ENCODE data around the gene TRAPPC2B. TPM values are rescaled to one million over a fixed set of nuclear protein-coding genes. Genes with fewer than 3 reads are reported as not detected.

Gene TRAPPC2B
- polyA plus RNA-seq, 3 donors: 16.4 to 18.2 (median 18.2) TPM

- no peak for DNase-seq (ENCODE audit: extremely low read depth in 1 of 11, low read depth in 9 of 11, low spot score in 4 of 11)
Observed at GRCh38 chr19:57403737-57404563, 40.6 kb downstream of the TRAPPC2B start.

- peak in 6 of 11 donors; percentile 28 to 56 (median 52) for DNase-seq (ENCODE audit: extremely low read depth in 1 of 11, low read depth in 9 of 11, low spot score in 4 of 11)
Observed at GRCh38 chr19:57406516-57407123, 43.3 kb downstream of the TRAPPC2B start.

- DNase-seq (ENCODE audit: extremely low read depth in 1 of 11, low read depth in 9 of 11, low spot score in 4 of 11): peak; percentile 79 to 95 (median 90)
Observed at GRCh38 chr19:57410877-57411671, 47.7 kb downstream of the TRAPPC2B start, which contains the start of gene ZNF17. Gene ZNF17 (plus strand): TSS chr19:57411161. CDS start chr19:57413616, 2,455 bp downstream.

Other genes with a start within 250 kb of the TRAPPC2B start
- not detected for gene USP29, start 243.6 kb upstream of the TRAPPC2B start, polyA plus RNA-seq (ENCODE audit: insufficient read length in 3 of 3)
- not detected for gene ZIM3, start 218.3 kb upstream of the TRAPPC2B start, polyA plus RNA-seq (ENCODE audit: insufficient read length in 3 of 3)
- not detected for gene DUXA, start 196.1 kb upstream of the TRAPPC2B start, polyA plus RNA-seq (ENCODE audit: insufficient read length in 3 of 3)
- gene ZNF264, start 172.1 kb upstream of the TRAPPC2B start, polyA plus RNA-seq (ENCODE audit: insufficient read length in 3 of 3): 10 to 100 TPM; 19.5 to 24.6 (median 20.3) TPM
- 1 to 10 TPM; 2.2 to 3.2 (median 2.7) TPM for gene AURKC, start 132.5 kb upstream of the TRAPPC2B start, polyA plus RNA-seq (ENCODE audit: insufficient read length in 3 of 3)
- gene ZNF805, start 122.9 kb upstream of the TRAPPC2B start, polyA plus RNA-seq (ENCODE audit: insufficient read length in 3 of 3): 1 to 10 TPM; 6.2 to 6.6 (median 6.2) TPM
- 1 to 10 TPM; 2.5 to 4.2 (median 2.5) TPM for gene ZNF460, start 83.1 kb upstream of the TRAPPC2B start, polyA plus RNA-seq (ENCODE audit: insufficient read length in 3 of 3)
- 10 to 100 TPM in 1 of 3 donors, 1 to 10 TPM in 2; 8.0 to 10.4 (median 8.2) TPM for gene ZNF543, start 43.1 kb upstream of the TRAPPC2B start, polyA plus RNA-seq (ENCODE audit: insufficient read length in 3 of 3)
- 10 to 100 TPM; 16.2 to 17.6 (median 17.3) TPM for gene ZNF304, start 12.3 kb upstream of the TRAPPC2B start, polyA plus RNA-seq (ENCODE audit: insufficient read length in 3 of 3)
- gene ZNF547, start within 50 bp of the TRAPPC2B start, polyA plus RNA-seq (ENCODE audit: insufficient read length in 3 of 3): 1 to 10 TPM; 5.9 to 7.0 (median 6.4) TPM
- gene ZNF548, start 26.3 kb downstream of the TRAPPC2B start, polyA plus RNA-seq (ENCODE audit: insufficient read length in 3 of 3): 10 to 100 TPM; 18.5 to 35.6 (median 20.5) TPM
- 10 to 100 TPM; 11.6 to 12.6 (median 11.9) TPM for gene ZNF17, start 47.6 kb downstream of the TRAPPC2B start, polyA plus RNA-seq (ENCODE audit: insufficient read length in 3 of 3)
- 10 to 100 TPM in 2 of 3 donors, 1 to 10 TPM in 1; 9.6 to 18.0 (median 10.5) TPM for gene ZNF749, start 71.8 kb downstream of the TRAPPC2B start, polyA plus RNA-seq (ENCODE audit: insufficient read length in 3 of 3)
- gene VN1R1, start 93.6 kb downstream of the TRAPPC2B start, polyA plus RNA-seq (ENCODE audit: insufficient read length in 3 of 3): 1 to 10 TPM; 2.5 to 4.7 (median 3.1) TPM
- 10 to 100 TPM; 21.3 to 23.6 (median 22.8) TPM for gene ZNF772, start 114.0 kb downstream of the TRAPPC2B start, polyA plus RNA-seq (ENCODE audit: insufficient read length in 3 of 3)
- 10 to 100 TPM; 20.3 to 22.7 (median 20.8) TPM for gene ZNF419, start 124.2 kb downstream of the TRAPPC2B start, polyA plus RNA-seq (ENCODE audit: insufficient read length in 3 of 3)
- gene ZNF773, start 136.4 kb downstream of the TRAPPC2B start, polyA plus RNA-seq (ENCODE audit: insufficient read length in 3 of 3): 10 to 100 TPM; 12.0 to 16.8 (median 15.4) TPM
- 10 to 100 TPM; 12.5 to 16.4 (median 15.8) TPM for gene ZNF549, start 163.8 kb downstream of the TRAPPC2B start, polyA plus RNA-seq (ENCODE audit: insufficient read length in 3 of 3)
- 10 to 100 TPM; 18.5 to 21.8 (median 20.6) TPM for gene ZNF550, start 196.3 kb downstream of the TRAPPC2B start, polyA plus RNA-seq (ENCODE audit: insufficient read length in 3 of 3)
- 10 to 100 TPM in 1 of 3 donors, 1 to 10 TPM in 2; 7.7 to 10.8 (median 9.1) TPM for gene ZNF416, start 215.4 kb downstream of the TRAPPC2B start, polyA plus RNA-seq (ENCODE audit: insufficient read length in 3 of 3)
- 10 to 100 TPM; 19.3 to 23.8 (median 20.8) TPM for gene ZIK1, start 220.6 kb downstream of the TRAPPC2B start, polyA plus RNA-seq (ENCODE audit: insufficient read length in 3 of 3)
- 1 to 10 TPM; 4.9 to 6.3 (median 4.9) TPM for gene ZNF530, start 236.3 kb downstream of the TRAPPC2B start, polyA plus RNA-seq (ENCODE audit: insufficient read length in 3 of 3)